ENCODE measurements around the gene ACOX2. TPM values are rescaled to one million over a fixed set of nuclear protein-coding genes. Genes with fewer than 3 reads are reported as not detected.

The ACOX2 gene
- total RNA-seq, 1 donor from 2014 or later, result 20.2 TPM

DNA sequence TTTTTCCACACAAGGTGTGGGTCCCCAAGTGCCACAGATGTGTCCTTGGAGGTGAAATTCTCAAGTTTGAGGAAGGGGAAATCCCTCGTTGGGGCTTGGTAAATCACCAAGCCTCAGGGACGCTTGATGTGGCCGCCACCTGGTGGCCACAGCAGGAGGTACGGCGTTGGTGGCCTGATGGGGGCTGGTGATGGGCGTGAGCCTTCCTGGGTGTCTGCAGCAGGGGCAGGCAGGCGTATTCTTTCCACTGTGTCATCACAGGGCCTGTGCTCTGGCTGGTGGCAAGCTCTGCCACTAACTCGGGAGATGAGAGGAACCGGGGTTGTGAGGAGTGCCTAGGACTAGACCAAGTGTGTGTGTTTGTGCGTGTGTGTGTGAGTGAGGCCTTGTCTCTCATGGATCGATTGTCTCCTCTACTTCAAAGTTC lies 4.2 kb downstream of the ACOX2 start:
- H3K27me3 ChIP-seq (ENCODE audit: low read depth), result no peaks in the 10 kb centered on the region
- H3K4me3 ChIP-seq, result no peak overlapping the region
- peak; percentile 66 to 75 for ATAC-seq
- peak; percentile 84 for DNase-seq
- peaks cover 19% of the 10 kb centered on the region for H3K36me3 ChIP-seq
- H3K4me1 ChIP-seq, result peaks cover 39% of the 10 kb centered on the region
- intact Hi-C loops (cut with DNase I), result no loop called here
- H3K27ac ChIP-seq, result no peak overlapping the region
- H3K9me3 ChIP-seq, result no peaks in the 10 kb centered on the region
- peak; percentile 97 for TF ChIP-seq CTCF (IDR thresholded peaks at IDR 0.05)

- Histone ChIP-seq H3K9me3 (no peaks in the 10 kb centered on the region), H3K27me3 (ENCODE audit: low read depth) (no peaks in the 10 kb centered on the region), H3K36me3 (peaks cover 19% of the 10 kb centered on the region), H3K4me3 (no peak overlapping the region), H3K27ac (no peak overlapping the region), H3K4me1 (peaks cover 31% of the 10 kb centered on the region)
- intact Hi-C loops (cut with DNase I), result no loop called here
- no peak for DNase-seq
- ATAC-seq, result no peak
- no peak for TF ChIP-seq CTCF (IDR thresholded peaks at IDR 0.05)
These were observed 5.0 kb downstream of the ACOX2 start for GRCh38 chr3:58531956-58532355.

DNA sequence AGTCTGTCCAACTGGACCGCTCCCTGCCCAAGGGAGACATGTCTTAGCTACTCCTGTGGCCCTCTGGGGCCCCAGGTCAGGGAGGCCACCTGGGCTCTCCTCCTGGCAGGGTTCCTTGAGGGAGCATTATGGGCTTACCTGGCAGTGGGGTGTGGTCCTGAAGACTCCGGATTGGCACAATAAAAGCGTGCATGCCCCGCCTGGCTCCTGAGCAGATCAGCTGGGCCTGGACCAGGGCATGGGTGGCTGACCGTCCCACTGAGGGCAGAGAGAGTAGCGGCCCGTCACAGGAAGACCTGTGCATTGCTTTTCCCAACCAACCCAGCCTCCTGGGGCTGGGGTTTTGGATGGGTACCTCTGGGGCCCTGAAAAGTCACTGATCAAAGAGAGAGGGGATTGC lies 5.4 kb downstream of the ACOX2 start:
- Histone ChIP-seq H3K36me3 (peaks cover 19% of the 10 kb centered on the region), H3K4me3 (no peak overlapping the region), H3K4me1 (peaks cover 27% of the 10 kb centered on the region), H3K9me3 (no peaks in the 10 kb centered on the region), H3K27me3 (ENCODE audit: low read depth) (no peaks in the 10 kb centered on the region), H3K27ac (no peak overlapping the region)
- intact Hi-C loops (cut with DNase I), result no loop called here
- TF ChIP-seq CTCF (IDR thresholded peaks at IDR 0.05), result no peak
- DNase-seq (no peak), ATAC-seq (no peak)

GRCh38 chr3:58530354-58530865 lies 6.6 kb downstream of the ACOX2 start:
- no peaks in the 10 kb centered on the region for H3K27me3 ChIP-seq (ENCODE audit: low read depth)
- H3K9me3 ChIP-seq, result no peaks in the 10 kb centered on the region
- no peak for ATAC-seq
- intact Hi-C loops (cut with DNase I), result no loop called here
- no peak overlapping the region for H3K27ac ChIP-seq
- H3K36me3 ChIP-seq, result peaks cover 23% of the 10 kb centered on the region
- no peak for DNase-seq
- H3K4me3 ChIP-seq, result no peak overlapping the region
- TF ChIP-seq CTCF (IDR thresholded peaks at IDR 0.05), result no peak
- peaks cover 20% of the 10 kb centered on the region for H3K4me1 ChIP-seq

DNA sequence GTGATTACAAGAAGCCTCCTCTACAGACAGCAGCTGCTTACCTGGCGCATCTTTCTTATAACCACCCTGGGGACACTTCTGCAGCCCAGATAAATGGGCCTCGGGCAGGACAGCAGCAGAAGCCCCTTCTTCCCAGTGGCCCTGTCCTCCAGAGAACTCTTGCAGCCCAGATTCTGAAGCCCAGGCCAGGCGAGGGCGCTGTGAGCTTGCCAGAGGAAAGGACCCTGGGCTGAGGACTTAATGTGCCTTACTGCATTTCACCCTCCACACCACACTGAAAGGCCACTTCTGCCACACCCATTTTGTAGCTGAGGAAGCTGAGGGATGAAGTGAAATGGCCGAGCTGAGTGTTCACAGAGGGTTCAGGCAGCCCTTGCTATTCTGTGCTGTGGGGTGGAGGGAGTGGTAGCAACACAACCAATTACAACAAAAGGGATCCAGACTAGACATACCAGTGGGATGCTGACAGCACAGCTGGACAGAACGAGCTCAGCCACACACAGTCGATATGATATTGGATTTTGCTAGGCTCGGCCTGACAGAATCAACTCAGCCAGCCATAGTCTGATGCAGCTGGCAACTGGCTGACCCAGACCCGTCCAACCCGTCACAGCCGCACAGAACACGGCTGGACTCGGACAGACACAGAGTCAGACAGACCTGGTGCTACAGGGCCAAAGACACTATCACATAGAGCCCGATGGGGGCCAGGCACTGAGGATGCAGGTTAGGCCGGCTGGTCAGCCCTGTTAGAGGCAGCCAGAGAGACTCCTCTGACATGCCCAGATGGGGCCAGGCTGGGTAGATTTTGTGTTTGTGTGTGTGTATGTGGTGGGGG lies 7.3 kb downstream of the ACOX2 start:
- Histone ChIP-seq H3K4me1 (peaks cover 20% of the 10 kb centered on the region), H3K27me3 (ENCODE audit: low read depth) (no peaks in the 10 kb centered on the region), H3K27ac (no peak overlapping the region), H3K4me3 (no peak overlapping the region), H3K9me3 (no peaks in the 10 kb centered on the region), H3K36me3 (peaks cover 26% of the 10 kb centered on the region)
- intact Hi-C loops (cut with DNase I), result no loop called here
- ATAC-seq (no peak), DNase-seq (no peak)
- no peak for TF ChIP-seq CTCF (IDR thresholded peaks at IDR 0.05)

Measured in lower lobe of right lung (tissue), 2 donors.